GM19452 (cell line): ENCODE data around the gene KLF6.

ENCODE experiments used
- ATAC-seq: cut with Tn5 transposase; IDR thresholded peaks from one replicate; pipeline ENCODE4 v1.9.1; 2021; ENCODE audit not compliant: unreplicated experiment

Gene KLF6

GRCh38 chr10:3790272-3790671 lies 5.3 kb upstream of the KLF6 start:
- no peak for ATAC-seq

DNA sequence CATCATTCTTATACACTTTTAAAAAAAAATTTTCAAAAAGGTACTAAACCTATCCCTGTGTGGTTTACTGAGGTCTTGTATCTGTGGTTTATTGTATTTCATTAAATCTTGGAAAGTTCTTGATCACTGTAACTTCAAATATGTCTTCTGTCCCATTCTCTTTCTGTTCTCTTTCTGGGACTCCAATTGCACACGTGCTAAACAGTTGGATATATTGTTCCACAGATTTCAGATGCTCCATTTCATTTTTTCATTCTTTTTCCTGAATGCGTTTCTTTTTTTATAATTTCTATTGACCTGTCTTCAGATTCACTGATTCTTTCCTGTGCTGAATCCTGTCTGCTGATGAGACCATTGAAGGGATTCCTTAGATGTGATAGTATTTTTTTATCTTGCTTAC lies 4.6 kb upstream of the KLF6 start:
- no peak for ATAC-seq

DNA sequence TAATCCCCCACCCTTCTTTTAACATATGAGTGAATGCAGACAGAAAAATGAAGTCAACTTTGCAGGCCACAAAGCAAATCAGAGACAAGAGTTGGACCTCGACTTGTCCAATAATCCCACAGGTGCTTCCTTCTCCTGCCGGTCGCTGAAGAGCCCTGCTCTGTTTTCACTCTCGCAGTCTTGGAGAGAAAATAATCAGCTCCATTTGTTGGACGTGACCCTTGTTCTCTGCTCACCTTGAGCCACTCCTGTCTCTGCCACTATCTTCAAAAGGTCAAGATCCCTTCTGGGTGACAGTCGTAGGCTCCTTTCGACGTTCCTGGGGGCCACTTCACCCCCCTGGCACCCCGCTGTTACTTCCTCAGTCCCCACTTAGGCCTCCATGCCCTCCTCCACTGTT lies 2.8 kb upstream of the KLF6 start:
- ATAC-seq, result no peak

DNA sequence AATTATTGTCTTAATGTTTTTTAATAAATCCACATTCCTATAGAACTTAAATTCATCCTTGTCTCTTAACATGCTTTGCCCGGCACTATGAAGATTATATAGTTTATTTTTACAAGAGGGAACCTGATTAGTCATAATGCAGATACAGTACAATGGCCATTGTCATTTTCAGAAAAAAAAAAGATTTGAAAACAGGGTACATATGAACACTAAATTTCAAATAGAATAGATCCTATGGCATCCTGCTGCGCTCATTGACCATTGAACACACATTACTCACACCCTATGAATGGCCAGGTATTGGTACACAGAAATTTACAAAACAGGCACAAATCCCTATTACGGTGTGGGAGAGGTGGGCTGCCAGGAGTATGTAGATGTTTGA lies 2.0 kb upstream of the KLF6 start:
- no peak for ATAC-seq

- no peak for ATAC-seq
Observed at GRCh38 chr10:3786295-3787015, 1.4 kb upstream of the KLF6 start.

DNA sequence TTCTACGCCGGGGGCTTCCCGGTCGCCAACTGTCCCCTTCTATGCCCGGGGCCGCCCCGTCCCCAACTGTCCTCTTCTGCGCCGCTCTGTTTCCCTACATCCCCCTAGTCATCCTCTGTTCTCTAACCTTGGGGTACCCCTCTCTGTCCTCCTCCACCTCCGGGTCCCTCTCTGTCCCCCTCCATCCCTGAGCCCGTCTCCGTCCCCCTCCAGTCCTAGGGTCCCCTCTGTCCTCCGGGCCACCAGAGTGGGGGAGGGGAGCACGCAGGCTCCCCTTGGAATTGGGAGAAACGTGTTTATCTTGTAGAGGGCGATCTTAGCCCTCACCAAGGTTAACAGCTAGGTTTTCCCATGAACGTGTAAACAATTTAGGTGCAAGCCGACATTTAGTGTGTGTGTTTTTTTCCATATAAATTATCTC lies 852 bp upstream of the KLF6 start:
- ATAC-seq, result no peak

DNA sequence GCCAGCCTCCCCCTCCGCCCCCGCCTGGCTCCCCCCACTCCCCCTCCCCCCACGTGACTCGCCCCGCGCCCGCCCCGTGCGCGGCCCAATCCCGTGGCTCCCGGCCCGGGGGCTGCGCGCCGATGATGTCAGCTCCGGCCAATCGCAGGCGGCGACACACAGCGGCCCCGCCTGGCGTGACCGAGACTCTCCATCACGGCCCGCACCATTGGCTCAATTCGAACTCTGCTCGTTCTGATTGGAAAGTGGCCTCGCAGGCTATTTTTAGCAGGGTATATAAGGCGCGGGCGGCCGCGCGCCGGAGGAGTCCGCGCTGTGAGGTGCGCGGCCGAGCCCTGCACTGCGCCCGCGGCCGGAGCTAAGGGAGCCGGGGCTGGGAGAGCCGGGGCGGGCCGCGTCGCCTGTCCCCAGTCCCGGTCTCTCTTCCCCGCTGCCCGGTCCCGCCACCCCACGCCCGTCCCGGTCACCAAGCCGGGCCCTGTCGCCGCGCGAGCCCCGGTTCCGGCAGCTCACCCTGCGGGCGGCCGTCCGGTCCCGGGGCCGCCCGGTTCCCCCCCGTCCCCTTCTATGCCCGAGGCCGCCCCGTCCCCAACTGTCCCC lies 342 bp upstream of the KLF6 start:
- ATAC-seq, result peak; percentile 71

GRCh38 chr10:3783682-3784432 lies 1.2 kb downstream of the KLF6 start:
- ATAC-seq, result no peak

GRCh38 chr10:3783316-3783681 lies 1.7 kb downstream of the KLF6 start:
- peak; percentile 39 for ATAC-seq

DNA sequence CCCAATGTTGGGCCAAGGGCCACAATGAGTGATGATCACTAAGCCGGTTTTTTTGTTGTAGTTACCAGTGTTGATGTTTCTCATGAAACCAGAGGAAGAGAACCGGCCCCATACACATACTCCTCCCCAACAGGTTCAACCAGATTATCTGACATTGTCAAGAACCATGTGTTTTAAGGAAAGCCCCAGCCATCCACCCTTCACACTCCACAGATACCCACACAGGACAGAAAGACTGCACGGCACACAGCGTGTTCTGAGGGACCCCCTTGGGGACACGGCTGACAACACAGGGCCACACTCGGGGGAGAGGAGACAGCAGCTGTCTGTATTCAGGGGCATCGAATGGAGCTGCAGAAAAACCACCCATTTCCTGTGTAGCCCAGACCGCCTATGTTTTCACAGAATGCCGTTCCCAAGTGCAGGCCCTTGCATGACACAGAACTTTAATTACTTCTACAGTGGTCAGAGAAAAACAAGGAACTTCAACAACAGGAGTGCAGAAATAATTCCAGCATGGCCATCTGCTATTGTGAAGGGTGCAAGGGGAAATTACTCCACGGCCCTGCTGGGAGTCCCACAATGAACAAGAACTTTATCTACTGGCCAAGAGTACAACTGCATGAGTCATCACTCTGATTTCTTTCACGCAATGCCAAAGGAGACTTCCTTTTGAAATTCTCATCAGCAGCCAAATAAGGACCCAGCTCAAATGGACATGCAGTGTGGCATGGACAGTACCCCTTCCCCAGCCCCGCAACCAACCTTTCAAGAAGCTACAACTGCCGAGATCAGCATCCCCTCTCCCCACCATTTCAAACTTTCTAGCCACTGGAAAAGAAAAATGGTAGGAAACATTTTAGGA lies 2.3 kb downstream of the KLF6 start:
- ATAC-seq, result peak; percentile 18

- ATAC-seq, result no peak
Observed at GRCh38 chr10:3782146-3782450, 2.9 kb downstream of the KLF6 start.

- ATAC-seq, result no peak
Observed at GRCh38 chr10:3781468-3782145, 3.4 kb downstream of the KLF6 start.

DNA sequence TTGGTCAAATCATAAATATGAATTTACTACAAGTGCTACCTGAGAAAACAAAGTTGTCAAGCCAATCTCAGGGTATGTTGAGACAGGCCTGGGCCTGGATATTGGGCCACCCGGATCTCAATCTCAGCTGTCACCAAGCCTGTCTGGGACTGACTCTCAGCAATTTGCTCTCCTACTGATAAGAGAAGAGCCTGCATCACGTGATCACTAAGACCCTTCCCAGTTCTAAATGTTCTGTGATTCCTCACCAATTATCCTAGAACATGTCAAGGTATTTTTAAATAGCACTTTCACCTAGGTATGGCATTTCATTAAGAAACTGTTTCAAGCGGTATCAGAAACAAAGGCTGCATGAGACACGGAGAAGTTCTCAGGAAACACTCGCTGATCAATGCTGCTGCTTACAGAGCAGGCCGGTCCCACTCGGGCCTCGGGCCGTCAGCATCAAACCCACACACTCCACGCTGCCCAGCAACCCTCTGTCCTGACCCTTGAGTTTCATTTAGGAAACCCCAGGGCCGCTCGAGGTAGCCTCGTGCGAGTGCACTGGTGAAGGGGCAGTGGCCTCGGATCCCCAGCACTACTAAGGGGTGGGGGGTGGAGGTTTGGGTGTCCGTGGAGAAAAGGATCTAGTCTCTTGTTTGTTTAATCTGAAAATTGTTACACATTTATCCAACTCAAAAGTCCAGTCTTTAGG lies 4.1 kb downstream of the KLF6 start:
- ATAC-seq, result no peak

- ATAC-seq, result no peak
Observed at GRCh38 chr10:3780021-3780770, 4.8 kb downstream of the KLF6 start.

DNA sequence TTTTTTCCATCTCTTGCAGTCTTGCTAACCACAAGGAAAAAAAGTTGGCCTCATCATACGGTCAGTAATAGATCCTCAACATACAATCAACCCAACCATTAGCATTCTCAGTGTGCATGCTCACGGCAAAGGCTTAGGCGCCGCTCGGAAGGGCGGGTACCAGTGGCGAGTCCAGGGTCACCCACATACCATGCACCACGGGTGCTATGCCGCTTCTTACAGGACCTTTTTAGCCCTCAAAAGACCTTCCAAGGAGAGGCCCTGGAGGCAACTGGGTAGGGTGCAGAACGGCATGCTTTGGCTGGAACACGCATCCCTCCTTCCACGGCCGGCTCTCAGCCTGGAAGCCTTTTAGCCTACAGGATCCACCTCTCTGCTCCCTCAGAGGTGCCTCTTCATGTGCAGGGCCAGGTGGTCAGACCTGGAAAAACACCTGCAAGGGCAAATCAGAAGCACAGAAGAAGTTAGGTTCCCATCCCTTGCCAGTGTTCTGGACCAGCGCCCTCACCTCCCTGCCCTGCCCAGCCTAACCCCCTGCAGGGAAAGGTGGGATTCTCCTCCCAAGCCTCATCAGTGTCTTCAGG lies 5.8 kb downstream of the KLF6 start:
- ATAC-seq, result no peak

GRCh38 chr10:3778692-3779157 lies 6.3 kb downstream of the KLF6 start:
- no peak for ATAC-seq

- no peak for ATAC-seq
Observed at GRCh38 chr10:3777981-3778691, 6.9 kb downstream of the KLF6 start.

- ATAC-seq, result no peak
Observed at GRCh38 chr10:3776796-3777571, 8.0 kb downstream of the KLF6 start.
